KG1 (cell line): Measurements from ENCODE around the gene NCK2.

ENCODE experiments used
- DNase-seq: peaks from one replicate; lab custom pipeline; 2025; lab: John Stamatoyannopoulos, UW

The NCK2 gene

DNA sequence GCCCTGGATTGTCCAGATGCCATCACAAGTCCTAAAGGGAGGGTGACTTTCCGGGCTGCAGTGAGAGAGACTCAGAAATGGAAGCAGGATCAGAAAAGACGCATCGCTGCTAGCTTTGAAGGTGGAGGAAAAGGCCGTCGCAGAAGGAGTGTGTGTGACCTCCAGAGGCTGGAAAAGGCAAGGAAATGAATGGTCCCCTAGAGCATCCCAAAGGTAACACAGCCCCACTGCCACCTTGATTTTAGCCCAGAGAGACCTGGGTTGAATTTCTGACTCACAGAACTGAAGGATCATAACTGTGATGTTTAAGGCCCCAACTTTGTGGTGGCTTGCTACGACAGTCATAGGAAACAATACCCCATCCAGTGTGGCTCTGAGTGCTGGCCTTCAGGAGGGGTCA lies 8.6 kb upstream of the NCK2 start:
- DNase-seq, result no peak

DNA sequence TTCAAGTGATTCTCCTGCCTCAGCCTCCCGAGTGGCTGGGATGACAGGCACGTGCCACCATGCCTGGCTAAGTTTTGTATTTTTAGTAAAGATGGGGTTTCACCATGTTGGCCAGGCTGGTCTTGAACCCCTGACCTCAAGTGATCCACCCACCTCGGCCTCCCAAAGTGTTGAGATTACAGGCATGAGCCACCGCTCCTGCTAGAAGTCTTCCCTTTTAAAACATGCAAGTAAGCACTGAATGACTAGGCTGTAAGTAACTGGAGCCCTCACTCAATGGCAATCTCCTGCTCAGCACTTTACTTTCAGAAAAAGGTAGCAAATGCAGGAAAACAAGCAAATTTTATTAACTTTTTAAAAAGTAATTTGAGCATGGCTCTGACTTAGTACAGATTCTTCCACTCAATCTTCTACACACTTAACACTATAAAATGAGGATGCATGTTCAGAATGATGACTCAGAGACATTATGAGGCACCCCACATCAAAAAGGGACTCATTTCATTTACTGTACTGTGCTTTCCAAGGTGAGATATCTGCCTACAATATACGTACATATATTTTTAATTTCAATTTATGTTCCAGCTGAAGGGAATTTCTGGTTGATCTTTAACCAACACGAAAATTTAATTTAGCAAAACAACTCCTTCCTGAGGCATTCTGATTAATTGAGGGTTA lies 6.6 kb upstream of the NCK2 start:
- no peak for DNase-seq

DNA sequence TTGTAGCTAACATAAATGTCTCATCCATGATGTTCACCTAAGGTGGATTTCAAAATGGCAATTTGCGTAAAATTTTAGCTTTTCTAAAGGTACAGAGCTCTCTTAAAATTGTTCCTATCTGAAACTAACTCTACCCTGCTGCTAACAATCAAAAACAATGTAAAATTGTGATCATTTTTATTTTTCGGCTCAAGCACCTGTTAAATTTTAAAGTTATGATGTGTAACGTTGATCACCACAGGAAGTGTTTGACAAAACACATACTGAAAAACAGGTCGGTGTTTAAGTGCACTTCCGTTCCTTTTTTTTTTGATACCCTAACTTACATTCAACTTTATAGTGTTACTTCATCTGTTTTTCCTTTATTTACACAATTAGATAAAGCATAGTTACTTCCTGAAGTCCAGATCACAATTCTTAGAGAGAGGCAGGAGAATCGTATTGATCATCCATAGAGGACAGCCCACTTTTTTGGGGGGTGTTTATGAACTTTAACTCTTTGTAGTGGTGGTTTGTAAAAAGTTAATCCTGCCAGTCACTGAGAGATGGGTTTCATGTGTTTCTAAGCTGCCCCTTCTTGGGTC lies 6.0 kb upstream of the NCK2 start:
- DNase-seq, result no peak

DNA sequence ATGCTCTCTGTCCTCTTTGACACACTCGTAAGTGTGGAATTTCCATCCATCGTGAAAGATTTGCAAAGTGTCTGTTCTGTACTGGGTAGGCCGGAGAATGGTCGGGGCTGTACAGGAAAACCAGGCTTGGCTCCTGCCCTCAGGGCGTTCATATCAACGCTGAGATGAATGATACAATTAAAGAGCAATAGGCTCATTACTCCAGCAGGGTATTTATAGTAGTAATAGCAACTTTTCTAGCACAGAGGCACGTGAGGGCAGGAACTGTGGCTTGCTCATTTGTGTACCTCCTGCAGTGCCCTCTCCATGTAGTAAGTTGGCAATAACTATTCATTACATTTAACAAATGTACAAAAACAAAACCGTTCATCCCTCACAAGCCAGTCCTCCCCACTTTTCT lies 5.3 kb upstream of the NCK2 start:
- no peak for DNase-seq

DNA sequence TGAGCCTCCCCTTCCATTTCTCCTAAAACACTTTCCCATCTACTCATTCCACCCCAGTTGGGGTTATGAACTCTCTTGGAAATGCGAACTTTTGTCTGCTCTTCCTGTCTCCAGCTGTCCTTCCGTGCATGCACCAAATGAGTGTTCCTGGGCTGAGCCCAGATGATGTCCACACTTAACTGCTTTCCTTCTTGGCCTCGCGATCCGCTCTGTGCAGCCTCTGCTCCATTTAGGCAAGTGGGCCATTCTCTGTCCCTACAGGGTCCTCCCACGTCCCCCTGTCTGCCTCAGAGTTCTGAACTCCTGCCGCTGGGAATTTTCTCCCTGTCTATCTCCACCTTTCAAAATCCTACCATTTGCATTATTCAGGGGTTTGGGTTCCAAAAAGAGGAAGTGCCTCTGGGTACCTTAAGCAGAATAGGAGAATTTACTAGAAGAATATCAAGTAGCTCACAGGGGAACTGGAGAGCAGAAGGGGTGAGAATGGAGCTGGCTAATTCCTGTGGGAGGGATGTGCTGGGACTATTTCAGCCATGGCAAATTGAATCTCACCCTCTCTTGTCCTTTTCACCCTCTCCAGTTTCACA lies 4.7 kb upstream of the NCK2 start:
- DNase-seq, result no peak

DNA sequence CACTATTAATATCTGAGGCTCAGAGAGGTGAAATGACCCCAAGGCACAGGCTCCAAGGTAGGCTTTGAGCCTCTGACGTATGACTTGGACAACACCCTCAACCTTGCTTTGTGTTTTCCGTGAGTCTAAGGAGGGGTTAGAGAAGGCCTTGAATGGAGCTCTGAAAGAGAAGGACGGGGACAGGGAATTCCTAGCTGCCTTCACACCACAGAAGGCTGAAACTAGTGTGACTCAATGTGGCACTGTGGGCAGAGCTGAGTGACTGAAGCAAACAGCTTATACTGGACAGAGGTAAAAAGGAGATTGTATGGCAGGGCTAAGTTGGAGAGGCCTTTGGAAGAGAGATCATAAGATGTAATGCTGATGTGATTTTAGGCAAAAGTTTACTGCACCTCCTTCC lies 3.5 kb upstream of the NCK2 start:
- DNase-seq, result no peak

DNA sequence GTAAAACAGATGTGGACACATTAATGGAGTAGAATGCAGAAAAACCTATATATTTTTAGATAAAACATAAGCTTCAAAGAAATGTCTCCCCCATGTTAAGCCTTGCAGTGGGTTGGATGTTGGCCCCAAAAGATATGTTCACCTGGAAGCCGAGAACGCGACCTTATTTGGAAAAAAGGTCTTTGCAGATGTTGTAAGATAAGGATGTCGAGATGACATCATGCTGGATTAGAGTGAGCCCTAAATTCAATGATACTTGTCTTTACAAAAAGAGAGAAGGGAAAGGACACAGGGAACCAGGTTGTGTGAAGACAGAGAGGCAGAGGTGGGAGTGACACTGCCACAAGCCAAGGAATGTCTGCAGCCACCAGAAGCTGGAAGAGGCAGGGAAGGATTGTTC lies 3.1 kb upstream of the NCK2 start:
- no peak for DNase-seq

DNA sequence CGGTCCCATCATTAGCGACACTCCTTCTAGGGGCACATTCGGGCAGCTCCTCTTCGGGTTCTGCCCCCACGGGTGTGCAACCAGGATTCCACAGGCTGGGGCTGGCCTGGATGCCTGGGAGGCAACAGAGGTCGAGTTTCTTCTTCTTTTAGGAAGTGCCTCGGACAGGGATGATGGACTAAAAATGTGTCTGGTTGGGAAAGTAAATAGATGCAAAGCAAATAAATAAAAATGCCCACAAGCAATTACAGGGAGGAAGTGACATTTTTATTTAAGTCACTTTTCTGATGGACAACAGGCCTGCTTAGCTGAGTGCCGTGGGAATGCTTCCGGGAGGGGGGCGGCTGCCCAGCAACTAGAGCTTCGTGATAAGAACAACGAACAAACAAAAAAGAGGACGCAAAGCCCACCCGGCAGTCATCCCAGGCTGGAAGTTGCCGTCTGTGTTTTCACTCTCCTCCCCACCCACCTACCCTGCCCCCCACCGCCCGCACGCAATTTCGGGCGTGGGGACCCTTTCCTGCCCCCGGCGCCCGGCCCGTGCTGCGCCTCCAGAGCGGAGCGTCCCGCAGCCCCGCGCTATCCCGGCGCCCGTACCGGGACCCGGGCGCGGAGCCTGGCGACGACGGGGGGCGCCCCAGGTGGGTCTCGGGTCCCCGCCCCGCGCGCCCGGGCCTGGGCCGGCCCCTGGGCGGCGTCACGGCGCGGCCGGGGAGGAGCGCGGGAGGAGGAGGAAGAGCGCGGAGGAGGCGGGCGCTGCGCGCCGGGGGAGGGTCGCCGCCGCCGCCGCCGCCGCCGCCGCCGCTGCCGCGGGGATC lies 412 bp upstream of the NCK2 start:
- DNase-seq, result no peak

DNA sequence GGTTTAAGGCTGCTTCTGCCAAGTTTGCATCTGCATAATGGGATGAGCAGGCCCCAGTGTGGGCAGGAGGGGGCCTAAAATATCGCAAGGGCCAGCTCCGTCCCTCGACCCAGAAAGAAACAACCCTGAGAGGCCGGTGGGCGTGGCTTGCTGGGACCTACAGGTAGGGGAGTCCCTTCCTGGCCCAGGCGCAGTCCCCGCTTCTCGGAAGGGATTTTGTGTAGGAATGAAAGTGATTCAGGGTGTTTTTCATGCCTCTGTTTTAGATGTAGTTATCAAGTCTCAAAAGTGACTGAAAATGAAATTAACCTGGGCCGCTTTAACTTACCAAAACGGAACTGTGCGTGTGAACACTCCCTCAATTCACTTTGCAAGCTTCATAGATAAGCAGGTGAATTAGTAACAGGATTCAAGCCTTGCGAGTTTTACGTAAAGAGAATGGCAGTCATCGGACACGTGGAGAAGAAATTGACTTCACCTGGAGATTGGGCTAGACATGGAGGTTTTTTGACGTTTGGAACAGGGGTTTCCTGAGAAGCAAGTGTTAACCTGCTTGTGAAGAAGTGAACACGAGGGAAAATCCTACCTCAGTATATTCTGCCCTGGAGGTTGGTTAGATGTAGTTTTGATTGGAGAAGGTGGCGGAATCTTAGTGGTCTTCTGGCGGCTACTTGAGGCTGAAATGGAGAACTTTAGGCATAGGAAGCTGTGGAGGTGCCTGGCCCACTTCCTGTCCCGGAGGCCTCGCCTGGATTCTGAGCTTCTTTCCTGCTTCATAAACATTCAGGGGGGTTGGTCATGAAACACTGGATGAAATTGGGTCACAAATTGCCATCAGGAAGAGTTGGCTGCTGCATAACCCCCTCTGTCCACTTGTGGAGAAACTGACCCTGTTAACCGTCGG lies 1.7 kb downstream of the NCK2 start:
- no peak for DNase-seq

DNA sequence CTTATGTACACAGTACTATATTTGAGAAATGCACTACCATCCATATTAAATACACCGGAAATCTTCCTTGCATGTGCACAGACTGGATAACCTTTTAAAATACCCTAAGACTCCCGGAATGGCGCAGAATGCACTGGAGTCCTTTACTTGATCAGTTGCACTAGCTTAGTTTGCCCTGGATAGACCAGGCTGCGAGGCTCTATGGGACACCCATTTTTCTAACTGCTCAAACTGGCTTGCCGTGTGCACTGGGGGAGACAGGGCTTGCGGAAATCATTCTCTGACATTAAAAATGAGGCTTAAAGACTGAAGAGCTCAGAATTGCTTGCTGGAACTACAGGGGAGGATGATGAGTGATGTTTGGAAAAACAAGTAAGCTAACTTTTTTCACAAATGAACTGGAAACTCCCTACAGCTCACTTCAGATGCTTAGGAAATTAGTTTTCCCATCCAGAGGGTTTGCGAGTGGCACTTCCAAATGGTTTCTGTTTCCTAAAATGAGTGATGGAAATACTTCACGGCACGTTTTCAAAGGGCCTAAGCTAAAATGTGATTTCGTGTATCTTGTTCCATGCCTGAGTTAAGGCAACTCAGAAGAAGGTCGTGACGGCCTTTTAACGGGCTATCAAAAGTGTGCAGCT lies 2.7 kb downstream of the NCK2 start:
- DNase-seq, result no peak

DNA sequence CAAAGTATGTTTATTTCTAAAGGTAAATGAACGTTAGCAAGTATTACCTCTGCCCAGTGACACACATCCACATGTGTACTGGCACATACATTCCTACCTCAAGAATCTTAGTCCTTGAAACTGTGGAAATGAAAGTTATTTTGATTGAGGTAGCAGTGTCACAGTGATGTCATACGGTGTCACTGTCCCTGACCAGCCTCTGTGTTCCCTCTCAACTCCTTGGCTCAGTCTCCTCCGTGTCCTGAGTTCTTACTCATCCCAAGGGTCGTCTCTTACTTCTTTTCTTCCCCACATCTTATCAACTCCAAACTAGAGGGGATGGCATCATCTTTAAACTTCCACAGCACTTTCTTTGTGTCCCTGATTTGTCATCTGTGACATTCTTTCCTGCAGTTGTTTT lies 3.3 kb downstream of the NCK2 start:
- DNase-seq, result no peak

DNA sequence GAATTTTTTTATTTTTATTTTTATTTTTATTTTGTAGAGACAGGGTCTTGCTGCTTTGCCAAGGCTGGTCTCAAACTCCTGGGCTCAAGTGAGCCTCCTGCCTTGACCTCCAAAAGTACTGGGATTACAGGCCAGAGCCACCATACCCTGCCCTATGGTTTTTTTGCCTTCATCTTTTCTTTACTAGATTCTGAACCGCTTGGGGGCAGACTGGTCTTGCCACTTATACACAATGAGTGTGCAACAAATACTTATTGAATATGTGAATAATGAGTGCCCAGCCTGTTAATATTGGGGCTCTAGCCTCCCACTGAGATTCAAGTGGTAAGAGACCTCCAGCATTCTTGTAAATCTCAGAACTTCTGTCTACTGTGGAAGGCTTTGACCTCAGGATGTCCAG lies 3.9 kb downstream of the NCK2 start:
- DNase-seq, result no peak

DNA sequence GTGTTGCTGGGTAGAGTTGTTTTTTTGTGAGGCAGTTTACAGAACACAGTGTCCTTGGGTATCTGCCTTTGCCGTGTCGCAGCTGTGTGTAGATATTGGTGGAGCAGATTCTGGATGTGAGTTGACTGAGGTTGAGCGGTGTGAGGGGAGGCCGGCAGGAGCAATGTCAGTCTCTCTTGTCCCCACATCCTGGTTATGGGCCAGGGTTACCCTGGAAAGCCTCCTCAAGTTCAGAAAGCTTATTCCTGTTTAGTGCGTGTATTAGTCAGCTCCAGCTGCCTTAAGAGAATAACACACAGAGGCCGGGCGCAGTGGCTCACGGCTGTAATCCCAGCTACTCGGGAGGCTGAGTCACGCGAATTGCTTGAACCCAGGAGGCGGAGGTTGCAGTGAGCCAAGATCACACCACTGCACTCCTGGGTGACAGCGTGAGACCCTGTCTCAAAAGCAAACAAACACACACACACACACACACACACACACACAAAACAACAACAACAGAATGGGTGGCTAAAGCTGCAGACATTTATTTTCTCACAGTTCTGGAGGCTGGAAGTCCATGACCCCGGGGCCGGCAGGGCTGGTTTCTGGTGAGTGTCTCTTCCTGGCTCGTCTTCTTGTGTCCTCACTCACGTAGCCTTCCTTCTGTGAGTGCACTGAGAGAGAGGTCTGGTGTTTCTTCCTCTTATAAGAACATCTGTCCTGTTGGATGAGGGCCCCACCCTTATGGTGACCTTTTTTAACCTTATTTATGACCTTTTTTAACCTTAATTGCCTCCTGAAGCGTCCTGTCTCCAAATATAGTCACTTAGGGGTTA lies 5.1 kb downstream of the NCK2 start:
- DNase-seq, result no peak

DNA sequence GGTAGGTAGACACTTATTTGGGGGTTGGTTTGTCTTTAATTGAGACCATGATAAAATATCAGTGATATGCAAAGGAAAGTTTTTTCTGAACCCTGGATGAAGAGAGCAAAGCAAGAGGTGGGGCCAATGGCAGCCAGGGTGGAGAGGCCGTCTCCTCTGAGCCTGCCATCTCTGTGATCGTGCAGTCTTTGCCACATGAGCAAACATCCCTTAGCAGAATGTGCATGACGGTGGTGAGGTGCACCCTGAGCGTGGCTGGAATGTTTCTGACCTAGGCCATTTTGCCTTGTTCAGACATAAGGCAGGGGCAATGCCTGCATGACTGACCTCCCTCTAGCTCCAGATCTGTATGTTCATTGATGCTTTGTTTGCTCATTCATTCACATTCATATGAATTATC lies 6.0 kb downstream of the NCK2 start:
- no peak for DNase-seq

DNA sequence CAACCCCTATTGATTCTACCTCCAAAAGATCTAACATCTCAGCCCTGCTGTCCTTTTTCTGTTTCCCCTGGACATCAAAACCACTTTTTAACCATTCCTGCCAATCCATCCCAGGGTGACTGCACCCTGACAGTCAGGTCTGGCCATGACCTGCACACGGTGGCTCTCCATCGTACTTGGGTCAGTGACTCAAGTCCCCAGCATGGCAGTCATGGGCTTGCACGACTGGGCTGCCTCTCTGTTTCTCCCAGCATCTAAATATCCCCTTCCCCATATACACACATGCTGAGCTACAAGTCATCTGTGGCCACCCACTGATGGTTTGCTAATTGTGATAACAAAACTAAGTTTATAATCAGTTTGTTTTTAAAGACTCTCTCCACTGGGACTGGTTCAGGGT lies 6.6 kb downstream of the NCK2 start:
- DNase-seq, result no peak

DNA sequence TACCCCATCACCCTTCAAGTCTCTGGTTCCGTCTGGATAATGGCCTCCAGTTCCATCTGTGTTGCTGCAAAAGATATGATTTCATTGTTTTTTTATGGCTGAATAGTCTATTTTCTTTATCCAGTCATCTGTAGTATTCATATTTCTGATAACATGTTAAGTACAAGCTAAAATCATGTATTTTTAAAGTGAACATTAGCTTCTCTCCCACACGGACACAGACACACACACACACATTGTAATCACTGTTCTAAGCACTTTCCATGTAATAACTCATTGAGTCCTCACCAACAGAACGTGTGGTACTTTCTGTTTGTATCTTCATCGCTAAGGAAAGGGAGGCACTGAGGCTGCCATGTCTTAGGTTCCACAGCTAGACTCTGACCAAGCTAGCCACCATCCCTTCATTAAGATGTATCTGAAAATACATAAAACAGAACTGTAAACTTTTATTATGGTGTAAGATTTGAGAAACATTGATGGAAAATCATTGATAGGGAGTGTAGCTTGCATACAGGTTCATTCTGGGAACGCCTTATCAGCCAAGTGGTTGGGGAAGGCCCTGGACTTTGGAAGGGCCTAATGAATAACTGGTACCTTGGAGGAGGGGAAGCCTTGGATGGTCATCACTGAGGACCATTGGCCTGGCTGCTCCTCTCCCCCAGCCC lies 8.1 kb downstream of the NCK2 start:
- DNase-seq, result no peak

DNA sequence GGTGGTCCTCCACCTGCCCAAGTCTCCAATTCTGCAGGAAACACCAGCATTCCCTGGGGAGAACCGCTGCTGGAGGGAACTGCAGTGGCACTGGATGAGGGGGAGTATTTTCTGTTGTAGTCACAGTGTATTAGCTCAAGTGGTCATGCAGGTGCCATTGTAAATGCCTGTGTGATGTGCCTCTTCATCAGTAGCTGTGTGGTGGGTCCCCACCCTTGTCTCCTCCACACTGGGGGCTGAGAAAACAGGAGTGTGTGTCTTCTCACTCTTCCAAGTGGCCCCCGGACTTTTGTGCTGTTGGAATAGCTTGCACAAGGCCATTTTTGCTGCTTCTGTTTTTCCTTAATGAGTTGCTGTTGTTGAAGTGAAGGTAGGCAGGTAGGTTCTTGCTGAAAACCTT lies 8.7 kb downstream of the NCK2 start:
- DNase-seq, result no peak

DNA sequence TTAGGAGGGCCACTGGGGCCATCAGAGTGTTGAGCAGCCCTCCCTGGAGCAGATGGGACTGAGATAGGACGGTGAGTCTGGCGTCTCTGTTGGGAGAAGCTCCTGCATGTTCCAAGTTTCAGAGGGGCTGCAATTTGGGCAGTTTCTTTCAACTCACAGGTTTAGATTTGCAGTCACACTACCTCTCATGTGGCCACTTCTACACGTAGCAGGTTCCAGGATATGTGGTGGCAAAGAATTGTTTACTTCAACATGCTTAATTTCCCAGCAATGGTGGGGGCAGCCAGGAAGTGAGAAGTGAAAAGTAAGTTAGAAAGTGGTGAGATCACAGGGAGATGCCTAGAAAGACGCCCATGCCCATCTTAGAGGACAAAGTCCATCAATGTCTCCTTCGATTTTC lies 9.3 kb downstream of the NCK2 start:
- DNase-seq, result no peak

DNA sequence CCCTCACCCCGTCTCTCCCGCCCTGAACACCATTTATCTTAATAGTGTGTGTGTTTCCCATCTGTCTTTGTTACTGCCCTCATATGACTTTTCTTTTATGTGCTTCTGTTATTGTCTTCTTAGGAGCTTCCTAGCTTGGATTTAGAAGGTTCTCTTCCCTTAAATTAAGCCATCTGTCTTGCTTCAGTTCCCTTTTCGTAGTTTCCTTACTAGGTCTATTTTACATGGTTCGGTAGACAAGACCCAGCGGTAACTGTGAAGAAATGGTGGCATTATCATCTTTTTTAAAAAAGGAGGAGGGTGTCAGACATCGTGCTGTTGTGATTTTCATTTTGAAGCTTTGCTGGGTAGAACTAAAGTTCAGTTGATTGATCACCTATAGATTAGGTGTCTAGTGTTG lies 10.3 kb downstream of the NCK2 start:
- no peak for DNase-seq

DNA sequence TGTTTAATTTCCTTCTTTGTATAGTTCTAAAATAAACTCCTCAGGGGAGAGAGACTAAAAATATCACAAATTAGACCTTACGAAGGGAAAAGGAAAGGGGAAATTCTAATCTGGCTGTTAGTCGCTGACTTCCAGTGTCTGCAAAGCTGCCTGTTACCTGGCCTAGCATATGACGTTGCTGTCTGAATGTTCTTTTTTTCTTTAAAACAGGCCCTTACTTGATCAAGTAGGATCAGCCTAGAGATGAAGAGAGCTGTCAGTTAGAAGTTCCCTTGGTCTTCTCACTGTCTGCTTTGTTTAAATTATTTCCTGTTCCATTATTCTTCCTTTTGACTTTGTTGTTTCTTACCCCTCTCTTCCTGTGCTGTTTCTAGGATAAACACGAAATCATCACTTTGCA lies 11.2 kb downstream of the NCK2 start:
- DNase-seq, result no peak
